ENCODE data around the gene KIF6.

DNA sequence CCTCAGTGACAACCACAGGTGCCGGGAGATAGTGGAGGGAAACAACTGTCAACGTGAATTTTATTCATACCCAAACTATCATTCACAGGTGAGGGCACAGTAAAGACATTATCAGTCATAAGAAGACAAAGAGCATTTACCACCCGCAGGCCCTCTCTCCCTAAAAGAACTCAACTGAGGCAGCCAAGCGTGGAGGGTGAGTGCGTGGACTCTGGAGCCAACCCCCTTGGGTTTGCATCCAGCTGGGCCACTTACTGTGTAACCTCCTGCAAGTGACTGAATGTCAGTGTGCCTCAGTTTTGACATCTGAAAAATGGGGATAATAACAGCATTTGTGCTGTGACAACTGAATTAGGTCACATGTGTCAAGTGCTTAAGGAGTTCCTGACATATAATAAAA, 332.1 kb downstream of the KIF6 start:
- no peak for TF ChIP-seq CTCF (IDR thresholded peaks at IDR 0.05; ENCODE audit: low read length)
- TF ChIP-seq EZH2 (IDR thresholded peaks at IDR 0.05; ENCODE audit: borderline replicate concordance, low read length) = no peak

Measured in OCI-LY1 (cell line).